PC-9 (cell line): Measurements from ENCODE around the gene SLC24A4. TPM values are rescaled to one million over a fixed set of nuclear protein-coding genes. Genes with fewer than 3 reads are reported as not detected.

Source experiments
- BruUV-seq: library from RNA; stranded (reverse); fragments of 400-500 nt; replicated peaks from 2 replicates; lab custom pipeline; 2021; lab: Mats Ljungman, UMichigan
- CTCF ChIA-PET: fragments of 300-600 bp; sonication (Branson Sonifier 250); formaldehyde crosslinking; loops from one replicate; lab custom pipeline; 2022; ENCODE audit warnings: antibody characterized with exemption; lab: Charles Lee
- POLR2A ChIA-PET: fragments of 300-600 bp; sonication (Branson Sonifier 250); formaldehyde crosslinking; loops from one replicate; lab custom pipeline; 2022; ENCODE audit warnings: antibody characterized with exemption; ENCODE audit not compliant: unreplicated experiment; lab: Charles Lee
- DNase-seq, 2 experiments: peaks; one replicate each; pipeline versions ENCODE4 v3.0.0 to v3.0.0-alpha.2; 2015 to 2022; ENCODE audit warnings: mixed read lengths in 1 of 2
- H2AFZ ChIP-seq: fragments of 200-600 bp; sonication (generic); 2 replicates; pipeline ENCODE4 v1.8.1; 2017; ENCODE audit warnings: antibody characterized with exemption
- H3F3A ChIP-seq: fragments of 200-600 bp; sonication (generic); 2 replicates; pipeline ENCODE4 v1.8.1; 2017; ENCODE audit warnings: antibody characterized with exemption, mild to moderate bottlenecking, low read depth; ENCODE audit not compliant: insufficient read depth
- H3K27ac ChIP-seq: fragments of 200-600 bp; sonication (generic); 2 replicates; pipeline ENCODE4 v1.6.1; 2016; ENCODE audit warnings: mixed run types
- H3K27me3 ChIP-seq: fragments of 200-600 bp; sonication (generic); 2 replicates; pipeline ENCODE4 v1.6.1; 2016; ENCODE audit warnings: low read depth, mixed run types; ENCODE audit not compliant: insufficient read depth
- H3K36me3 ChIP-seq: fragments of 200-600 bp; sonication (generic); 2 replicates; pipeline ENCODE4 v1.6.1; 2016; ENCODE audit warnings: low read depth, mixed run types
- H3K4me1 ChIP-seq: fragments of 200-600 bp; sonication (generic); replicated peaks from 2 replicates; pipeline ENCODE4 v1.6.1; 2016; ENCODE audit warnings: mixed run types; ENCODE audit not compliant: insufficient read depth
- H3K4me2 ChIP-seq: fragments of 200-600 bp; sonication (generic); 2 replicates; pipeline ENCODE4 v1.6.1; 2017; ENCODE audit warnings: mixed run types
- H3K4me3 ChIP-seq: fragments of 200-600 bp; sonication (generic); 2 replicates; pipeline ENCODE4 v1.6.1; 2016; ENCODE audit warnings: mixed run types
- H3K79me2 ChIP-seq: fragments of 200-600 bp; sonication (generic); 2 replicates; pipeline ENCODE4 v1.6.1; 2017; ENCODE audit warnings: low read depth, mixed run types
- H3K9me2 ChIP-seq: fragments of 200-600 bp; sonication (generic); 2 replicates; pipeline ENCODE4 v1.8.1; 2017; ENCODE audit warnings: mild to moderate bottlenecking; ENCODE audit not compliant: insufficient read depth
- H3K9me3 ChIP-seq: fragments of 200-600 bp; sonication (generic); 2 replicates; pipeline ENCODE4 v1.8.1; 2016; ENCODE audit warnings: low read depth; ENCODE audit not compliant: insufficient read depth
- H4K20me1 ChIP-seq: fragments of 200-600 bp; sonication (generic); 2 replicates; pipeline ENCODE4 v1.8.1; 2017; ENCODE audit not compliant: insufficient read depth
- CTCF ChIP-seq: fragments of 200-600 bp; sonication (generic); conservative IDR thresholded peaks from 2 replicates; pipeline ENCODE4 v1.6.1; 2017; ENCODE audit warnings: mixed run types, antibody characterized with exemption, mild to moderate bottlenecking, moderate library complexity
- EZH2 ChIP-seq: fragments of 200-600 bp; sonication (generic); IDR thresholded peaks from 2 replicates; pipeline ENCODE4 v1.8.0; 2017; ENCODE audit warnings: antibody characterized with exemption, low read depth
- intact Hi-C: fragments of 100-400 bp; cut with micrococcal nuclease; formaldehyde crosslinking; loops from one replicate; pipeline ENCODE4 v1.10.0; 2022; ENCODE audit not compliant: unreplicated experiment
- total RNA-seq: library from RNA; stranded (reverse); gene quantifications from 2 replicates; pipeline ENCODE4 v1.2.3, GENCODE V29; 2021

The SLC24A4 gene
- total RNA-seq, 1 experiment from 2014 or later: not detected

- BruUV-seq: no TSS peak
- CTCF ChIA-PET: no interaction called here
- DNase-seq: no peak
These were observed 12.9 kb upstream of the SLC24A4 start for GRCh38 chr14:92309968-92310530.

GRCh38 chr14:92310776-92311375, 12.1 kb upstream of the SLC24A4 start:
- Histone ChIP-seq H3K79me2 (no peaks in the 10 kb centered on the region), H3K36me3 (no peaks in the 10 kb centered on the region), H3K9me3 (no peaks in the 10 kb centered on the region), H3K27me3 (peaks cover 19% of the 10 kb centered on the region; the same call in 1 of the 2 replicates), H3K9me2 (no peaks in the 10 kb centered on the region), H3K4me1 (no peaks in the 10 kb centered on the region), H2AFZ (no peak overlapping the region), H3K4me2 (no peak overlapping the region), H3K4me3 (no peak overlapping the region), H3K27ac (no peak overlapping the region), H3F3A (no peaks in the 10 kb centered on the region), H4K20me1 (no peaks in the 10 kb centered on the region)
- intact Hi-C loops: no loop called here
- TF ChIP-seq EZH2 (no peak), CTCF (no peak)
- BruUV-seq: no TSS peak
- CTCF ChIA-PET: no interaction called here
- DNase-seq: no peak
- POLR2A ChIA-PET: no interaction called here

More at GRCh38 chr14:92309968-92310530, 12.9 kb upstream of the SLC24A4 start:
- Histone ChIP-seq H3K79me2 (no peaks in the 10 kb centered on the region), H2AFZ (no peak overlapping the region), H3F3A (no peaks in the 10 kb centered on the region), H3K27ac (no peak overlapping the region), H3K4me3 (no peak overlapping the region), H3K9me3 (no peaks in the 10 kb centered on the region), H3K9me2 (no peaks in the 10 kb centered on the region), H3K4me1 (no peaks in the 10 kb centered on the region), H3K4me2 (no peak overlapping the region), H3K27me3 (peaks cover 19% of the 10 kb centered on the region; the same call in 1 of the 2 replicates), H4K20me1 (no peaks in the 10 kb centered on the region), H3K36me3 (no peaks in the 10 kb centered on the region)
- intact Hi-C loops: no loop called here
- TF ChIP-seq CTCF: no peak
- no peak for TF ChIP-seq EZH2
- POLR2A ChIA-PET: no interaction called here

GRCh38 chr14:92314182-92314581, 8.8 kb upstream of the SLC24A4 start:
- Histone ChIP-seq H3K4me3 (no peak overlapping the region), H2AFZ (no peak overlapping the region), H3K9me2 (no peaks in the 10 kb centered on the region), H3K9me3 (peaks cover 15% of the 10 kb centered on the region), H3K27me3 (peaks cover 9% of the 10 kb centered on the region; the same call in 1 of the 2 replicates), H3K4me1 (peaks cover 6% of the 10 kb centered on the region; the same call in 1 of the 2 replicates), H3K27ac (no peak overlapping the region), H3F3A (peaks cover 12% of the 10 kb centered on the region), H3K4me2 (no peak overlapping the region), H3K36me3 (no peaks in the 10 kb centered on the region; the same call in 1 of the 2 replicates), H4K20me1 (no peaks in the 10 kb centered on the region), H3K79me2 (no peaks in the 10 kb centered on the region)
- ChIA-PET POLR2A (no interaction called here), CTCF (no interaction called here)
- intact Hi-C loops: no loop called here
- TF ChIP-seq CTCF (no peak), EZH2 (no peak)
- no peak for DNase-seq
- no TSS peak for BruUV-seq
